Spleen (tissue), 11 donors: ENCODE results near the gene ACTR5. TPM values are rescaled to one million over a fixed set of nuclear protein-coding genes. Genes with fewer than 3 reads are reported as not detected.

Source experiments
- DNase-seq: peaks from one replicate; pipeline ENCODE4 v3.0.0-alpha.2; 2020
- H3K27ac ChIP-seq, 8 donors: fragments of 200-600 bp; sonication (generic) in 7 of 8; 1 replicate in 4 of 8; 2 replicates in 4 of 8; pipeline versions ENCODE4 v1.5.0 to v1.8.0; 2016 to 2021; ENCODE audit warnings: inconsistent platforms in 4 of 8, mild to moderate bottlenecking in 4 of 8, moderate library complexity in 1 of 8
- H3K27me3 ChIP-seq, 7 donors: fragments of 200-600 bp; sonication (generic) in 6 of 7; replicated peaks in 1 of 7; 1 replicate in 4 of 7; 2 replicates in 3 of 7; pipeline versions ENCODE4 v1.5.0 to v1.8.0; 2016 to 2021; ENCODE audit warnings: inconsistent platforms in 3 of 7, mild to moderate bottlenecking in 1 of 7
- H3K36me3 ChIP-seq, 6 donors: fragments of 200-600 bp; sonication (generic) in 5 of 6; 1 replicate in 4 of 6; 2 replicates in 2 of 6; pipeline versions ENCODE4 v1.5.0 to v1.8.0; 2016 to 2021; ENCODE audit warnings: inconsistent platforms in 2 of 6
- H3K4me1 ChIP-seq, 6 donors: fragments of 200-600 bp; sonication (generic) in 5 of 6; 1 replicate in 3 of 6; 2 replicates in 3 of 6; pipeline versions ENCODE4 v1.5.0 to v1.8.0; 2016 to 2021; ENCODE audit warnings: inconsistent platforms in 3 of 6
- H3K4me3 ChIP-seq, 8 donors: fragments of 200-600 bp; sonication (generic) in 7 of 8; 1 replicate in 4 of 8; 2 replicates in 4 of 8; pipeline versions ENCODE4 v1.5.0 to v1.8.0; 2016 to 2021; ENCODE audit warnings: inconsistent platforms in 4 of 8, mild to moderate bottlenecking in 4 of 8, moderate library complexity in 2 of 8
- H3K9me3 ChIP-seq, 8 donors: fragments of 200-600 bp; sonication (generic) in 7 of 8; 1 replicate in 4 of 8; 2 replicates in 4 of 8; pipeline versions ENCODE4 v1.5.0 to v1.8.0; 2016 to 2021; ENCODE audit warnings: inconsistent platforms in 4 of 8
- CTCF ChIP-seq, 11 experiments: fragments of 200-600 bp in 7 of 11; fragments of 450-650 bp in 4 of 11; sonication (generic) in 4 of 11; IDR thresholded peaks in 8 of 11; conservative IDR thresholded peaks in 3 of 11; 1 replicate in 7 of 11; 2 replicates in 4 of 11; pipeline versions ENCODE4 v1.4.0 to v1.8.0; 2016 to 2021; ENCODE audit warnings: antibody characterized with exemption in 11 of 11, inconsistent platforms in 4 of 11, mild to moderate bottlenecking in 1 of 11
- POLR2A ChIP-seq, 3 donors: fragments of 450-650 bp; IDR thresholded peaks; one replicate each; pipeline ENCODE4 v1.5.1; 2017; ENCODE audit warnings: antibody characterized with exemption in 3 of 3, mild to moderate bottlenecking in 1 of 3
- POLR2AphosphoS5 ChIP-seq, 3 donors: sonication (generic); formaldehyde crosslinking; IDR thresholded peaks; one replicate each; pipeline ENCODE4 v1.5.1; 2017; ENCODE audit warnings: antibody characterized with exemption in 3 of 3
- WGBS, 5 donors: extraction: QIAGEN DNeasy Blood & Tissue Kit in 3 of 5; methylation state at CpG; one replicate each; pipeline versions ENCODE4 v1.1.5 to v1.1.7; 2013 to 2018; 5-methylcytosine and 5-hydroxymethylcytosine counted together
- intact Hi-C: fragments of 100-400 bp; cut with DNase I; formaldehyde crosslinking; loops from one replicate; pipeline ENCODE4 v1.15.0; 2023; ENCODE audit warnings: low total_unique reads
- polyA plus RNA-seq, 3 donors: library from polyadenylated mRNA; stranded (reverse); fragments of 200-250 nt; gene quantifications; one replicate each; pipeline ENCODE4 v1.2.1, GENCODE V29; 2013
- total RNA-seq, 7 donors: library from RNA; depleted of rRNA in 3 of 7; stranded (reverse); fragments of >200 nt in 3 of 7; fragmentation: NEBNext Ultra II Directional in 4 of 7; extraction: Animal tissue kit (Norgen Biotek cat#: 25700) in 4 of 7; gene quantifications; one replicate each; pipeline versions ENCODE4 v1.1.0 to v1.2.1, GENCODE V29; 2016 to 2021
- donor health status: healthy with polysubstance abuse.
- donor health status: DM: no; HTN: no; CAD: no; lungs with moderate emphysema.
- donor health status: DM: no; HTN: no; CAD: no.
- donor health status: Bipolar disorder and iron deficiency.
- donor health status: healthy.
- donor health status: DM: no; HTN: no; CAD: no.
- donor health status: DM: yes; HTN: yes; CAD: no.

The ACTR5 gene
- total and polyA plus RNA-seq, 10 donors: 5.6 to 12.8 (median 9.5) TPM

- H3K27ac ChIP-seq: no peak overlapping the region
- no peak overlapping the region for H3K4me3 ChIP-seq
- 53 to 80% (median 71%) methylated on average over 3 of the region's 3 CpGs for WGBS, 5 donors
- no peaks in the 10 kb centered on the region for H3K4me1 ChIP-seq
- peaks cover 0 to 87% (median 10%) of the 10 kb centered on the region in 7 donors for H3K27me3 ChIP-seq
- TF ChIP-seq POLR2A (IDR thresholded peaks at IDR 0.05) (no peak), POLR2AphosphoS5 (IDR thresholded peaks at IDR 0.05) (no peak), CTCF (IDR thresholded peaks at IDR 0.05 in 8 of 11, conservative IDR thresholded peaks at IDR 0.05 in 3 of 11) (no peak)
- no peaks in the 10 kb centered on the region for H3K9me3 ChIP-seq
- H3K36me3 ChIP-seq: no peaks in the 10 kb centered on the region
- intact Hi-C loops: no loop called here
- no peak for DNase-seq
These were observed 44.7 kb upstream of the ACTR5 start for GRCh38 chr20:38703526-38703925.

GRCh38 chr20:38704136-38704535 lies 44.1 kb upstream of the ACTR5 start:
- intact Hi-C loops: no loop called here
- no peak for DNase-seq
- H3K9me3 ChIP-seq: no peaks in the 10 kb centered on the region
- 55 to 63% (median 58%) methylated on average over 4 of the region's 4 CpGs for WGBS, 5 donors
- no peaks in the 10 kb centered on the region for H3K36me3 ChIP-seq
- no peak overlapping the region for H3K27ac ChIP-seq
- H3K27me3 ChIP-seq: peaks cover 0 to 84% (median 10%) of the 10 kb centered on the region in 7 donors
- no peak overlapping the region for H3K4me3 ChIP-seq
- H3K4me1 ChIP-seq: no peaks in the 10 kb centered on the region
- no peak for TF ChIP-seq CTCF (IDR thresholded peaks at IDR 0.05 in 8 of 11, conservative IDR thresholded peaks at IDR 0.05 in 3 of 11)
- no peak for TF ChIP-seq POLR2A (IDR thresholded peaks at IDR 0.05)
- no peak for TF ChIP-seq POLR2AphosphoS5 (IDR thresholded peaks at IDR 0.05)

- Histone ChIP-seq H3K36me3 (no peaks in the 10 kb centered on the region), H3K4me3 (no peak overlapping the region), H3K4me1 (no peaks in the 10 kb centered on the region), H3K27ac (no peak overlapping the region), H3K27me3 (peaks cover 0 to 78% (median 10%) of the 10 kb centered on the region in 7 donors), H3K9me3 (no peaks in the 10 kb centered on the region)
- intact Hi-C loops: no loop called here
- 13 to 31% (median 20%) methylated on average over 7 of the region's 7 CpGs for whole genome bisulfite sequencing, 5 donors
- DNase-seq: no peak
- TF ChIP-seq POLR2A (IDR thresholded peaks at IDR 0.05): no peak
These were observed 41.8 kb upstream of the ACTR5 start for GRCh38 chr20:38706509-38706908.

GRCh38 chr20:38714308-38714707 lies 34.0 kb upstream of the ACTR5 start:
- no peak overlapping the region for H3K4me3 ChIP-seq
- H3K9me3 ChIP-seq: no peaks in the 10 kb centered on the region
- H3K27me3 ChIP-seq: peaks cover 0 to 95% (median 3%) of the 10 kb centered on the region in 7 donors
- intact Hi-C loops: no loop called here
- no peak overlapping the region for H3K27ac ChIP-seq
- H3K4me1 ChIP-seq: no peaks in the 10 kb centered on the region
- no peak for DNase-seq
- H3K36me3 ChIP-seq: no peaks in the 10 kb centered on the region
- TF ChIP-seq POLR2A (IDR thresholded peaks at IDR 0.05) (no peak), CTCF (IDR thresholded peaks at IDR 0.05 in 8 of 11, conservative IDR thresholded peaks at IDR 0.05 in 3 of 11) (no peak), POLR2AphosphoS5 (IDR thresholded peaks at IDR 0.05) (no peak)
- WGBS, 5 donors: 18 to 50% (median 32%) methylated on average over 1 to 6 of the region's 6 CpGs

- no peaks in the 10 kb centered on the region for H3K9me3 ChIP-seq
- H3K27me3 ChIP-seq: peaks cover 0 to 97% (median 7%) of the 10 kb centered on the region in 7 donors
- H3K27ac ChIP-seq: no peak overlapping the region
- no peaks in the 10 kb centered on the region for H3K4me1 ChIP-seq
- no peaks in the 10 kb centered on the region for H3K36me3 ChIP-seq
- 31 to 43% (median 37%) methylated on average over 10 of the region's 10 CpGs for WGBS, 5 donors
- TF ChIP-seq POLR2A (IDR thresholded peaks at IDR 0.05) (no peak), POLR2AphosphoS5 (IDR thresholded peaks at IDR 0.05) (no peak), CTCF (IDR thresholded peaks at IDR 0.05 in 8 of 11, conservative IDR thresholded peaks at IDR 0.05 in 3 of 11) (no peak)
- no peak overlapping the region for H3K4me3 ChIP-seq
- intact Hi-C loops: no loop called here
- DNase-seq: no peak
These were observed 32.6 kb upstream of the ACTR5 start for GRCh38 chr20:38715646-38716045.
